HG03025 (cell line): ENCODE data around the gene MED1.
"Not testable (repeated sequence)": the region's sequence is repeated elsewhere in the genome, so short reads cannot be mapped to it uniquely, and the experiment has no call there.

Experiments
- ATAC-seq: cut with Tn5 transposase; IDR thresholded peaks from one replicate; pipeline ENCODE4 v1.9.1; 2021; ENCODE audit warnings: mild to moderate bottlenecking, moderate library complexity; ENCODE audit not compliant: unreplicated experiment, low FRiP score

MED1 gene, protein sequence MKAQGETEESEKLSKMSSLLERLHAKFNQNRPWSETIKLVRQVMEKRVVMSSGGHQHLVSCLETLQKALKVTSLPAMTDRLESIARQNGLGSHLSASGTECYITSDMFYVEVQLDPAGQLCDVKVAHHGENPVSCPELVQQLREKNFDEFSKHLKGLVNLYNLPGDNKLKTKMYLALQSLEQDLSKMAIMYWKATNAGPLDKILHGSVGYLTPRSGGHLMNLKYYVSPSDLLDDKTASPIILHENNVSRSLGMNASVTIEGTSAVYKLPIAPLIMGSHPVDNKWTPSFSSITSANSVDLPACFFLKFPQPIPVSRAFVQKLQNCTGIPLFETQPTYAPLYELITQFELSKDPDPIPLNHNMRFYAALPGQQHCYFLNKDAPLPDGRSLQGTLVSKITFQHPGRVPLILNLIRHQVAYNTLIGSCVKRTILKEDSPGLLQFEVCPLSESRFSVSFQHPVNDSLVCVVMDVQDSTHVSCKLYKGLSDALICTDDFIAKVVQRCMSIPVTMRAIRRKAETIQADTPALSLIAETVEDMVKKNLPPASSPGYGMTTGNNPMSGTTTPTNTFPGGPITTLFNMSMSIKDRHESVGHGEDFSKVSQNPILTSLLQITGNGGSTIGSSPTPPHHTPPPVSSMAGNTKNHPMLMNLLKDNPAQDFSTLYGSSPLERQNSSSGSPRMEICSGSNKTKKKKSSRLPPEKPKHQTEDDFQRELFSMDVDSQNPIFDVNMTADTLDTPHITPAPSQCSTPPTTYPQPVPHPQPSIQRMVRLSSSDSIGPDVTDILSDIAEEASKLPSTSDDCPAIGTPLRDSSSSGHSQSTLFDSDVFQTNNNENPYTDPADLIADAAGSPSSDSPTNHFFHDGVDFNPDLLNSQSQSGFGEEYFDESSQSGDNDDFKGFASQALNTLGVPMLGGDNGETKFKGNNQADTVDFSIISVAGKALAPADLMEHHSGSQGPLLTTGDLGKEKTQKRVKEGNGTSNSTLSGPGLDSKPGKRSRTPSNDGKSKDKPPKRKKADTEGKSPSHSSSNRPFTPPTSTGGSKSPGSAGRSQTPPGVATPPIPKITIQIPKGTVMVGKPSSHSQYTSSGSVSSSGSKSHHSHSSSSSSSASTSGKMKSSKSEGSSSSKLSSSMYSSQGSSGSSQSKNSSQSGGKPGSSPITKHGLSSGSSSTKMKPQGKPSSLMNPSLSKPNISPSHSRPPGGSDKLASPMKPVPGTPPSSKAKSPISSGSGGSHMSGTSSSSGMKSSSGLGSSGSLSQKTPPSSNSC (N-terminal part only)

DNA sequence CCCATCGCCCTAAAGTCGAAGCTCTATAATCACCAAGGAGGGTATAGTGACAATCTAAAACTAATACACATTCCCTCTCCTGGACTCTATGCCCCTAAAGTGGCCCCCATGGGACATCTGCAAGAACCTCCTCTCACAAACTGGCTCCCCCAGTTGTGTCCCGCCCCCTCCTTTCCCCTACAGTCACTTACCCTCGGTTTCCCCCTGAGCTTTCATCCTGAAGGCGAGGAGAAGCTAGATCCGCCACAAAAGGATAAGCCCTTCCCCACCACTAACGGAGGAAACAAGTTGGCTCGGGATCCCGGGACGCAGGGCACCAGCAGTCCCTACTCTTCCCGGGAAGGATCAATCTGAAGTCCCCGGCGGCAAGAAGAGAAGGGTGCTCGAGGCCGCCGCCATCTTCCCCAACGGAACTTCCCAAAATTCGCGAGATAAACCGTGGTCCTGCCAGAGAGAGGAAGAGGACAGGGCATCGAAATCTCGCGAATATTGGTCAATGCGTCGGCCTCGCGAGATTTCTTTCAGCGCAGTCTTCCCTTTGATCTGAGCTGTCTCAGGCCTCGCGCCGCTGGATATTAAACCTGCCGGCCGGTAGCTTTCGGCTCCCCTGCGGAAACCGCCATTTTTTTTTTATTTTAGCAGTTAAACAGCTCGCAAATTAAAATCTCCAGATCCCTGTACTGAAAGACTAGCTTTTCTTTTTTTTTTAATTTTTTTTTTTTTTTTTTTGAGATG is at the start of gene MED1:
MED1 (minus strand) TSS at position 417 of the 735 bp plus-strand sequence; CDS start at position 216, 201 bp downstream.
- peak; percentile 72 for ATAC-seq

DNA sequence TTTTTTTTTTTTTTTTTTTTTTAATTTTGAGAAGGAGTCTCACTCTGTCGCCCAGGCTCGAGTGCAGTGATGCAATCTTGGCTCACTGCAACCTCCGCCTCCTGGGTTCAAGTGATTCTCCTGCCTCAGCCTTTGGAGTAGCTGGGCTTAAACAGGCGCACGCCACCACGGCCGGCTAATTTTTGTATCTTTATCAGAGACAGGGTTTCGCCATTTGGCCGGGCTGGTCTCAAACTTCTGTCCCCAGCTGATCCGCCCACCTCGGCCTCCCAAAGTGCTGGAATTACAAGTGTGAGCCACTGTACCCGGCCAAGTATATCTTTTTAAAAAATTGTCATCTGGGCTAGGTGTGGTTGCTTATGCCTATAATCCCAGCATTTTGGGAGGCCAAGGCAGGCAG is 45.9 kb upstream of the MED1 start:
- ATAC-seq, result not testable (repeated sequence)

GRCh38 chr17:39487946-39488345 is 36.9 kb upstream of the MED1 start:
- ATAC-seq, result no peak

- ATAC-seq, result not testable (repeated sequence)
These were observed 36.4 kb upstream of the MED1 start for GRCh38 chr17:39487490-39487889.

DNA sequence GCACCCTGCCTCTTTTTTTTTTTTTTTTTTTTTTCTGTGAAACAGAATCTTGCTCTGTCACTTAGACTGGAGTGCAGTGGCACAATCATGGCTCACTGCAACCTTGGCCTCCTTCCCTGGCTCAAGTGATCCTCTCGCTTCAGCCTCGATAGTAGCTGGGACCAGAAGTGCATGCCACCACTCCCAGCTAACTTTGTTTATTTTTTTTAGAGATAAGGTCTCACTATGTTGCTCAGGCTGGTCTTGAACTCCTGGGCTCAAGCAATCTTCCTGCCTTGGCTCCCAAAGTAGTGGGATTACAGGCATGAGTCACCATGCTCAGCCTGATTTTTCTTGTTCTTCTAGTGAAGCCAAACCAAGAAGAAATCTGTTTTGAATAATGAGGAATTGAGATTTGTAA is 35.2 kb upstream of the MED1 start:
- ATAC-seq, result no peak

- no peak for ATAC-seq
These were observed 34.5 kb upstream of the MED1 start for GRCh38 chr17:39485555-39485954.

- ATAC-seq, result no peak
These were observed 33.1 kb upstream of the MED1 start for GRCh38 chr17:39484178-39484577.

DNA sequence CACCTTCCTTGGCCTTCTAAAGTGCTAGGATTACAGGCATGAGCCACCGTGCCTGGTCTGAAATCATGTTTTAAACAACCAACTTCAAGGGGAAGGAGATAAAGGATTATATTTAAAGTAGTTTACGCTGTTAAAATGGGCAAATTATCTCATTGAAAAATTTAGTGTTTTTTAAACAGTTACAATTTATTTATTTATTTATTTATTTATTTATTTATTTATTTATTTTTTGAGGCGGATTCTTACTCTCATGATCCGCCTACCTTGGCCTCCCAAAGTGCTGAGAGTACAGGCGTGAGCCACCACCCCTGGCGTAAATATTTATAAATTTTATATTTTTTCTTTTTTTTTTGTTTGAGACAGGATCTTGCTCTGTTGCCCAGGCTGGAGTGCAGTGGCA is 32.4 kb upstream of the MED1 start:
- no peak for ATAC-seq

DNA sequence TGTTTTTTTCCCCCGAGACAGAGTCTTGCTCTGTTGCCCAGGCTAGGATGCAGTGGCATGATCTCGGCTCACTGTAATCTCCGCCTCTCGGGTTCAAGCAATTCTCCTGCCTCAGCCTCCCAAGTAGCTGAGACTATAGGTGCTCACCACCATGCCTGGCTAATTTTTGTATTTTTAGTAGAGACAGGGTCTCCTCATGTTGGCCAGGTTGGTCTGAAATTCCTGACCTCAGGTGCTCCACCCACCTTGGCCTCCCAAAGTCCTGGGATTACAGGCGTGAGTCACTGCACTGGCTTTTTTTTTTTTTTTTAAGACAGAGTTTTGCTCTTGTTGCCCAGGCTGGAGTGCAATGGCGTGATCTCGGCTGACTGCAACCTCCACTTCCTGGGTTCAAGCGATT is 28.6 kb upstream of the MED1 start:
- ATAC-seq, result not testable (repeated sequence)

- ATAC-seq, result no peak
These were observed 22.2 kb upstream of the MED1 start for GRCh38 chr17:39473310-39473709.

DNA sequence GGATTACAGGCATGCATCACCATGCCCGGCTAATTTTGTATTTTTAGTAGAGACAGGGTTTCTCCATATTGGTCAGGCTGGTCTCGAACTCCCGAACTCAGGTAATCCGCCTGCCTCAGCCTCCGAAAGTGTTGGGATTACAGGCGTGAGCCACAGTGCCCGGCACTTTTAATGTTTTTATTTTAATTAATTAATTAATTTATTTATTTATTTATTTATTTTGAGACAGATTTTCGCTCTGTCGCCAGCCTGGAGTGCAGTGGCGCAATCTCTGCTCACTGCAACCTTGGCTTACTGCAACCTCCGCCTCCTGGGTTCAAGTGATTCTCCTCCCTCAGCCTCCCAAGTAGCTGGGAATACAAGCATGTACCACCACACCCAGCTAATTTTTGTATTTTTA is 17.5 kb upstream of the MED1 start:
- ATAC-seq, result not testable (repeated sequence)

DNA sequence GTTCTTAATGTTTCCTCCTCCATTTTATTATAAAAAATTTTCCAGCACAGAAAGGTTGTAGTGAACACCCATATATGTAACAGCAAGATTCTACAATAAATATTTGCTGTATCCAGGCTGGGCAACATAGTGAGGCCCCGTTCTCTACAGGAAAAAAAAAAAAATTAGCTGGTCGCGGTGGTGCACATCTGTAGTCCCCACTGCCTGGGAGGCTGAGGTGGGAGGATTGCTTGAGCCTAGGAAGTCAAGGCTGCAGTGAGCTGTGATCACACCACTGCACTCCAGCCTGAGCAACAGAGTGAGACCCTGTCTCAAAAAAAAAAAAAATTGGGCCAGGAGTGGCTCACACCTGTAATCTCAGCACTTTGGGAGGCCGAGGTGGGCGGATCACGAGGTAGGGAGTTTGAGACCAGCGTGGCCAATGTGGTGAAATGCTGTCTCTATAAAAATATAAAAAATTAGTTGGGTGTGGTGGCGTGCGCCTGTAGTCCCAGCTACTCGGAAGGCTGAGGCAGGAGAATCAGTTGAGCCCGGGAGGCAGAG is 13.6 kb upstream of the MED1 start:
- ATAC-seq, result not testable (repeated sequence)

DNA sequence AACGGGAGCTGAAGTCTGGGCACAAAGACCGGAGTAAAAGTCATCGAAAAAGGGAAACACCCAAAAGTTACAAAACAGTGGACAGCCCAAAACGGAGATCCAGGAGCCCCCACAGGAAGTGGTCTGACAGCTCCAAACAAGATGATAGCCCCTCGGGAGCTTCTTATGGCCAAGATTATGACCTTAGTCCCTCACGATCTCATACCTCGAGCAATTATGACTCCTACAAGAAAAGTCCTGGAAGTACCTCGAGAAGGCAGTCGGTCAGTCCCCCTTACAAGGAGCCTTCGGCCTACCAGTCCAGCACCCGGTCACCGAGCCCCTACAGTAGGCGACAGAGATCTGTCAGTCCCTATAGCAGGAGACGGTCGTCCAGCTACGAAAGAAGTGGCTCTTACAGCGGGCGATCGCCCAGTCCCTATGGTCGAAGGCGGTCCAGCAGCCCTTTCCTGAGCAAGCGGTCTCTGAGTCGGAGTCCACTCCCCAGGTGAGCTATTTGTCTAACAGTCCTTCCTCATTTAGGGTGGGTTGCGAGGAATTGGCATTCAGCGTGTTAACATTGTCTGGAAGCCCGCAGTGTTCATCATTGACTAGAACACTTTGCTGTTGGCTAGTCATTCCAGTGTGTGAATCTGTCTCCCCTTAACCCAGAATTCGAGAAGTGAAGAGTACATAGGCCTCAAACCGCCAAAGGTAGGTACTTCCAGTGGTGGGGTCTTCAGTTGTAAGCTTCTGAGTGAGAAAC is 11.7 kb upstream of the MED1 start:
- no peak for ATAC-seq

GRCh38 chr17:39461926-39462569 is 11.0 kb upstream of the MED1 start:
- ATAC-seq, result peak; percentile 7

DNA sequence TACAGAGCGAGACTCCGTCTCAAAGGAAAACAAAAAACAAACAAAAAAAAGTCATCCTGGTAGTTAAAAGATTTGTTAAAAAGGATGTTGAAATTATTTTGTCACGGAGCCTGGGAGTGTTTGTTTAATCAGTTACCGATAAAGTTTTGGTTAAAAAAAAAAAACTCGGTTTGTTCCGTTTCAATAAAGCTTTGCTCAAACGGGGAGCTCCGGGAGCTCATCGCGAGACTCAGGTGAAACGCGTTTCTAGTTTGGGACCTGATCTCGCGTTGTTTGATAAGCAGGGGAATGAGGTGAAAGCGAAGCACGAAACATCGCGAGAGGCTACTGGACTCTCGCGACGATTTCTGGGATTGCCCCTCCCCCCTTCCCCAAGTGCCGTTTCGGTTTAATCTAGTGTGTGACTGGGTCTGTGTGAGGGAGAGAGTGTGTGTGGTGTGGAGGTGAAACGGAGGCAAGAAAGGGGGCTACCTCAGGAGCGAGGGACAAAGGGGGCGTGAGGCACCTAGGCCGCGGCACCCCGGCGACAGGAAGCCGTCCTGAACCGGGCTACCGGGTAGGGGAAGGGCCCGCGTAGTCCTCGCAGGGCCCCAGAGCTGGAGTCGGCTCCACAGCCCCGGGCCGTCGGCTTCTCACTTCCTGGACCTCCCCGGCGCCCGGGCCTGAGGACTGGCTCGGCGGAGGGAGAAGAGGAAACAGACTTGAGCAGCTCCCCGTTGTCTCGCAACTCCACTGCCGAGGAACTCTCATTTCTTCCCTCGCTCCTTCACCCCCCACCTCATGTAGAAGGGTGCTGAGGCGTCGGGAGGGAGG is 10.3 kb upstream of the MED1 start, which contains the start of gene CDK12:
CDK12 (plus strand) TSS at position 374 of the 813 bp plus-strand sequence. CDS start 586 bp downstream, outside the sequence.
- peak; percentile 60 for ATAC-seq

DNA sequence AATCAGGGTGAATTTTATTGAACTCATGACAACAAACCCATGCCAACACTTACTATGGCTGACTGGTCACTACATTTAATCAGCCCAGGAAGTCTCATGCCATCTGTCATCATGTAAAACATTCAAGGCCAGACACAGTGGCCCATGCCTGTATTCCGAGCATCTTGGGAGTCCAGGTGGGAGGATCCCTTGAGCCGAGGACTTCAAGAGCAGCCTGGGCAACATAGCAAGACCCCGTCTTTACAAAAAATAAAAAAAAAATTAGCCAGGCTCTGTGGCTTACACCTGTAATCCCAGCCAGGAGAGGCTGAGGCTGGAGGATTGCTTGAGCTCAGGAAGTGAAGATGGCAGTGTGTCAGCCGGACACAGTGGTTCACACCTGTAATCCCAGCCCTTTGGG is 4.9 kb upstream of the MED1 start:
- ATAC-seq, result no peak

GRCh38 chr17:39450051-39450450 is 1.0 kb downstream of the MED1 start:
- no peak for ATAC-seq

GRCh38 chr17:39447561-39447960 is 3.5 kb downstream of the MED1 start:
- ATAC-seq, result no peak
